NT2/D1 (cell line): ENCODE measurements around the gene C16orf74.

Experiments
- DNase-seq: peaks from one replicate; pipeline ENCODE4 v3.0.0-alpha.2; 2011; ENCODE audit warnings: low read depth, low spot score
- H3K27me3 ChIP-seq: 2 replicates; pipeline ENCODE4 v1.6.0; 2011; ENCODE audit warnings: mild to moderate bottlenecking; ENCODE audit not compliant: insufficient read length, insufficient read depth
- H3K36me3 ChIP-seq: 2 replicates; pipeline ENCODE4 v1.6.1; 2011; ENCODE audit warnings: mild to moderate bottlenecking, low read length, mixed read lengths; ENCODE audit not compliant: insufficient read depth, insufficient read length
- H3K4me1 ChIP-seq: 2 replicates; pipeline ENCODE4 v1.5.1; 2011; ENCODE audit not compliant: insufficient read depth, insufficient read length
- H3K4me3 ChIP-seq: 2 replicates; pipeline ENCODE4 v1.5.1; 2011; ENCODE audit warnings: low read depth; ENCODE audit not compliant: insufficient read length
- H3K9ac ChIP-seq: 2 replicates; pipeline ENCODE4 v1.6.0; 2011; ENCODE audit warnings: low read depth; ENCODE audit not compliant: insufficient read length
- H3K9me3 ChIP-seq: 2 replicates; pipeline ENCODE4 v1.5.1; 2011; ENCODE audit warnings: mild to moderate bottlenecking, low read length; ENCODE audit not compliant: insufficient read depth
- SUZ12 ChIP-seq: IDR thresholded peaks from 2 replicates; pipeline ENCODE4 v1.6.1; 2011; ENCODE audit not compliant: insufficient read length, insufficient read depth; ENCODE audit errors: extremely low read depth
- YY1 ChIP-seq: IDR thresholded peaks from 2 replicates; pipeline ENCODE4 v1.6.1; 2011; ENCODE audit not compliant: insufficient read length, insufficient read depth
- ZNF274 ChIP-seq: IDR thresholded peaks from 2 replicates; pipeline ENCODE4 v1.6.1; 2011; ENCODE audit warnings: mild to moderate bottlenecking, low read depth, low read length

The C16orf74 gene

DNA sequence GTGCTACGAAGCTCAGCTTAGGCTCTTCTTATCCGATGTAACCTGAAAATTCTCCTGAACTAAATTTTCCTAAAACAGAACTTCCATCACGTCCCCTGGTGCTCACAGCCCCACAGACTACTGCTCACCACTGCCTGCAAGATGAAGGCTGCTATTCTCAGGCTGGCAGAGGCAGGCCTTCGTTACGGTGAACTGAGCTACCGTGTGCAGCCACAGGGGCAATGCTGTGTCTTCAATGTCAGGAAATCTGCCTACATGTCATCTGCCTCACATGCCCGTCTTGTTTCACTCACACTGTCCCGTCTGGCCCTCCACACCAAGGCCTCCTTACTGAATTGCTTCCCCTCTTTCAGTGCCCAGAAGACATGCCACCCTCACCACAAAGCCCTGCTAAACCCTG is 32.5 kb upstream of the C16orf74 start:
- no peaks in the 10 kb centered on the region for H3K4me1 ChIP-seq
- no peaks in the 10 kb centered on the region for H3K27me3 ChIP-seq
- DNase-seq = no peak
- peak overlapping the region; percentile 57 for H3K9ac ChIP-seq
- peaks cover 85% of the 10 kb centered on the region for H3K36me3 ChIP-seq
- no peak overlapping the region for H3K4me3 ChIP-seq
- H3K9me3 ChIP-seq = no peaks in the 10 kb centered on the region
- no peak for TF ChIP-seq SUZ12
- no peak for TF ChIP-seq YY1
- TF ChIP-seq ZNF274 = no peak

GRCh38 chr16:85782451-85782850 is 31.6 kb upstream of the C16orf74 start:
- Histone ChIP-seq H3K4me3 (no peak overlapping the region), H3K4me1 (no peaks in the 10 kb centered on the region), H3K36me3 (peaks cover 84% of the 10 kb centered on the region), H3K9ac (no peak overlapping the region), H3K9me3 (no peaks in the 10 kb centered on the region), H3K27me3 (no peaks in the 10 kb centered on the region)
- DNase-seq = no peak
- TF ChIP-seq SUZ12 (no peak), YY1 (no peak)

DNA sequence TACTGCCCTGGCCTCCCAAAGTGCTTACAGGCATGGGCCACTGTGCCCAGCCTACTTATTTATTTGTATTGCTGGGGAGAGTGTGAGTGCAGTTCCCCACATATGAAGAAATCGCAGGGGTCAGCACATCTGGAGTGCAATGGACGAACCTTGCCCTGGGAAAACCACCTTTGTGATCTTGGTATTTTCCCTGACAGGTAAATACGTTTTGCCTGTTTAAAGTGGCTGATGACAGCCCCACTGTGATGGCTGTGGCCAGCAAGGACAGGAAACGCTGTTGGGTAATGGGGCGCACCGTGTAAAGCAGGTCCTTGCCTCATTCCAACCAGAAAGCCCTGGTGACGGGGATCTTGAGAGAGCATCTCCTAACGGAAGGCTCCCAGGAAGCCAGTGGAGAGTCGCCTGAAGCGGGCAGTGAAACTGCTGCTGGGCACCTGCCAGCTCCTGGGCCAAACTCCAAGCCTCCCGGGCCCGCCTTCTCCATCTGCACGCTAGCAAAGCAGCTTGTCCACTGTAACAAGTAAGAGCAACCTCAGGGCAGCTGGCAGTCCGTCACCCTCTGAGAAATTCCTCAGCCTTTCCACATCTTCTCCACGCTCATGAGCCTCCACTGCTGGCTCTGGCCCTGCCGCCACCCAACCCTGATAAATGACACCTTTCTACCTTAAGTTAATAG is 30.9 kb upstream of the C16orf74 start:
- Histone ChIP-seq H3K4me3 (no peak overlapping the region), H3K9me3 (no peaks in the 10 kb centered on the region), H3K4me1 (no peaks in the 10 kb centered on the region), H3K36me3 (peaks cover 84% of the 10 kb centered on the region), H3K9ac (no peak overlapping the region), H3K27me3 (no peaks in the 10 kb centered on the region)
- TF ChIP-seq YY1 (no peak), ZNF274 (no peak), SUZ12 (no peak)
- DNase-seq = no peak

- peaks cover 83% of the 10 kb centered on the region for H3K36me3 ChIP-seq
These were observed 30.3 kb upstream of the C16orf74 start for GRCh38 chr16:85781156-85781555.

DNA sequence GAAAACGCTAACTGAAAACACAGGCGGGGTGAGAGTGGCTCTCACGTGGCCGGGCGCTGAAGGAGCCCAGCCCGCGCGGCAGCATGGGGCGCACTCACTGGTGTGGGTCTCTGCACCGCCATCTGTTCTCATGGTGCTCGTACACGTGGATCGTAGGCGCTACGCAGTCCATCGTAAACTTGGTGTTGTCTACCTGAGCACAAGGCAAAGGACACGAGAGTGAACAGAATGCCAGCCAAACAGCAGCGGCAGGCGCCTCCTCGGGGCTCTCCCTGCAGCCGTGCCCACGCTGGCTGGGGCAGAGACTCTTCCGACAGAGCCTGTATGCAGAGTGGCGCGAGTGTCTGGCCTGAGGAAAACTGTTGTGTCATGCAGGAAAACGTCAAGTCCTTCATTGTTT is 29.4 kb upstream of the C16orf74 start:
- TF ChIP-seq SUZ12 = no peak
- no peak for TF ChIP-seq ZNF274
- TF ChIP-seq YY1 = no peak
- Histone ChIP-seq H3K9ac (no peak overlapping the region), H3K36me3 (peaks cover 80% of the 10 kb centered on the region), H3K27me3 (no peaks in the 10 kb centered on the region), H3K4me1 (no peaks in the 10 kb centered on the region), H3K9me3 (no peaks in the 10 kb centered on the region), H3K4me3 (no peak overlapping the region)
- DNase-seq = no peak

More at GRCh38 chr16:85781156-85781555, 30.3 kb upstream of the C16orf74 start:
- TF ChIP-seq ZNF274 (no peak), YY1 (no peak), SUZ12 (no peak)
- Histone ChIP-seq H3K9ac (no peak overlapping the region), H3K4me1 (no peaks in the 10 kb centered on the region), H3K4me3 (no peak overlapping the region), H3K27me3 (no peaks in the 10 kb centered on the region), H3K9me3 (no peaks in the 10 kb centered on the region)
- DNase-seq = no peak

DNA sequence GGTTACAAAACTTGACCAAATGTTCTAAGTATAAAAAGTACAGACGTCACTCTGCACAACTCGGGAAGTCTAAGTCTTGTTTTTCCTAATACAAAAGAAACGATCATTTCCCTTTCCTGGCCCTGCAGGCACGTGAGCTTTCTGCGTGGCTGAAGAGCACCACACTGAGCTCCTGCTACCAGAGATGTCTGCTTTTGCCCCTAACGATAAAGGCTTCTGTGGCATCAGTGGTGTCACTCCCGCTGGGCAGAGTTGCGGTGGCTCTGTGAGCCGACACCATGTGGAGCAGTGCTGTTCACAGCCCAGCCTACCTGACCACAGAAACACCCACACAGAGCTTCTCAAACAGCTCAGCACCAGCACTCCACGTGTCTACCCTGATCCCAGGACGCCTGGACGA is 28.0 kb upstream of the C16orf74 start:
- DNase-seq = no peak
- no peak overlapping the region for H3K9ac ChIP-seq

DNA sequence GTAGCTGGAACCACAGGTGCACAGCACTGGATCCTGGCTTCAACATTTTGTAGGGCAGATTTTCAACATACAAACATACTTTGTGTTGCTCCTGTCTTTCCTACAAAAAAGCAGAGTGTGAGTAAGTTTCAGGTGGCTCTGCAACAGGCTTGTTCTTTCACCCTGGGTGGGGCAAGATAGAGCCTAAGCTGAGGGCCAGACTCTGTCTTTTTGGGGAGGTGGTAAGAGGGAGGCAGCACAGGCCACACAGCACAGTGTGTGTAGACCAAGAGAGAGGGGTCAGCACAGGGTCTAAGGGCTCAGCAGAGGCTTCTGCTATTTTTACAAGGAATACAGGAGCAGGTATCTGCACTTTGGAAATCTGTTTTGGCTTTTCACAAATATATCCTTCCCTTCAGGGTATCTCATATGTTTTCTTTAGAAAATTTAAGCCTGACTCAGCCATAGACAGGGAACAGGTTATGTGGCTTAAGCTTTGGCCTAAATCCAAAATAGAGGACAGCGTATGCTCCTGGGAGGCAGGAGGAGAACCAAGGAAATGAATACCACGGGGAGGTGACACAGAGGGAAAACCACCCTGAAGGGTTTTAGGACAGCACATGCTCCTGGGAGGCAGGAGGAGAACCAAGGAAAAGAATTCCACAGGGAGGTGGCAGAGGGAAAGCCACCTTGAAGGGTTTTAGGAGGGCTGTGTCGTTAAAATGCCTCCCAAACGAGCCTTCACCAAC is 26.9 kb upstream of the C16orf74 start:
- Histone ChIP-seq H3K9ac (no peak overlapping the region), H3K36me3 (peaks cover 72% of the 10 kb centered on the region), H3K9me3 (no peaks in the 10 kb centered on the region), H3K4me1 (no peaks in the 10 kb centered on the region), H3K27me3 (no peaks in the 10 kb centered on the region), H3K4me3 (no peak overlapping the region)
- TF ChIP-seq YY1 (no peak), ZNF274 (no peak), SUZ12 (no peak)
- DNase-seq = no peak

More for the DNA sequence above, 28.0 kb upstream of the C16orf74 start:
- H3K4me3 ChIP-seq = no peak overlapping the region
- H3K27me3 ChIP-seq = no peaks in the 10 kb centered on the region
- H3K9me3 ChIP-seq = no peaks in the 10 kb centered on the region
- H3K36me3 ChIP-seq = peaks cover 78% of the 10 kb centered on the region
- no peaks in the 10 kb centered on the region for H3K4me1 ChIP-seq
- TF ChIP-seq SUZ12 (no peak), YY1 (no peak), ZNF274 (no peak)

DNA sequence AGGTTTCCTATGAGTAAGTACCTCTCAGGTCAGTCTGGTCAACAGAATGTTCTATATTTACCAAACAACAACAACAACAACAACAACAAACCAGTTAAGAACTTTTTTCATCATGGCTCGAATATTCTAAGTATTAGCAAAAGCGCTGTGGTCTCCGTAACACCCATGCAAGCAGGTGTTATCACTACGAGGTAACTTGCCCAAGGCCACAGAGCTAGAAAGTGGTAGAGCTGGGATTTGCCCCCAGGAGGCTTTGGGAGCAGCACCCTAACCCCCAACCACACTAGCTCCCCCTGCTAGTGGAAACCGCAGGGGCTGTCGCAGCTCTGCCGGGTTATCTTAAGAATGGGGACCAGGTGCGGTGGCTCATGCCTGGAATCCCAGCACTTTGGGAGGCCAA is 23.9 kb upstream of the C16orf74 start:
- H3K4me3 ChIP-seq = no peak overlapping the region
- TF ChIP-seq YY1 (no peak), SUZ12 (no peak), ZNF274 (no peak)
- no peaks in the 10 kb centered on the region for H3K4me1 ChIP-seq
- H3K27me3 ChIP-seq = no peaks in the 10 kb centered on the region
- no peaks in the 10 kb centered on the region for H3K9me3 ChIP-seq
- no peak for DNase-seq
- peaks cover 54% of the 10 kb centered on the region for H3K36me3 ChIP-seq
- no peak overlapping the region for H3K9ac ChIP-seq
